GM13976 (cell line): ENCODE measurements around the gene EXOC3.

Experiments used
- DNase-seq: peaks from one replicate; pipeline ENCODE4 v3.0.0; 2012; ENCODE audit warnings: low spot score
- in situ Hi-C: fragments of 300-500 bp; cut with MboI; formaldehyde crosslinking; loops from one replicate; pipeline ENCODE4 v1.12.0; 2022; ENCODE audit warnings: low sequenced_read_pairs, mixed read lengths, inconsistent platforms; ENCODE audit not compliant: unreplicated experiment
- TF ChIP-seq, protein P1 (sequence below): IDR thresholded peaks from 2 replicates; pipeline ENCODE4 v1.5.1; 2012; ENCODE audit warnings: borderline replicate concordance, mild to moderate bottlenecking; ENCODE audit not compliant: insufficient read depth; ENCODE audit errors: extremely low read depth, missing control alignments, control extremely low read depth

Gene EXOC3

DNA sequence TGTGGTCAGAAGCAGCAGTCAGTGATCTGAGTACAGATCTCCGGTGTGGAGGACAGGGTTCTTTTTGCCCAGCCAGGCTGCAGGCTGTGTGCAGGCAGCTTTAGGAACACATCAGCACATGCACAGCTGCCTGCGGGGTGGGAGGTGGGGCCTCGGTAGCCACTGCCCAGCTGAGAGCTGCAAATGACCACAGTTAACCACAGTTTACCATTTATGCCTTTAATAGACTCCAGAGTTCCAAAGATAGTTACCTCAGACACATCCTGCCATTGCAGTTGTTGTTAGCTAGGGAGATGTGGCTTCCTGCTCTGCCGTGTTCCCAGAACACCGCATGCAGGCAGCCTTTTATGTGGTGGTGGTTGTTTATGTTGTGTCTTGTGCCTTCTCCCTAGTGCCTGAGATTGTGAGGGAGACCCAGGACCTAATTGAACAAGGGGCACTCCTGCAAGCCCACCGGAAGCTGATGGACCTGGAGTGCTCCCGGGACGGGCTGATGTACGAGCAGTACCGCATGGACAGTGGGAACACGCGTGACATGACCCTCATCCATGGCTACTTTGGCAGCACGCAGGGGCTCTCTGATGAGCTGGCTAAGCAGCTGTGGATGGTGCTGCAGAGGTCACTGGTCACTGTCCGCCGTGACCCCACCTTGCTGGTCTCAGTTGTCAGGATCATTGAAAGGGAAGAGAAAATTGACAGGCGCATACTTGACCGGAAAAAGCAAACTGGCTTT lies 10.2 kb downstream of the EXOC3 start:
- DNase-seq = no peak
- TF ChIP-seq, protein P1, sequence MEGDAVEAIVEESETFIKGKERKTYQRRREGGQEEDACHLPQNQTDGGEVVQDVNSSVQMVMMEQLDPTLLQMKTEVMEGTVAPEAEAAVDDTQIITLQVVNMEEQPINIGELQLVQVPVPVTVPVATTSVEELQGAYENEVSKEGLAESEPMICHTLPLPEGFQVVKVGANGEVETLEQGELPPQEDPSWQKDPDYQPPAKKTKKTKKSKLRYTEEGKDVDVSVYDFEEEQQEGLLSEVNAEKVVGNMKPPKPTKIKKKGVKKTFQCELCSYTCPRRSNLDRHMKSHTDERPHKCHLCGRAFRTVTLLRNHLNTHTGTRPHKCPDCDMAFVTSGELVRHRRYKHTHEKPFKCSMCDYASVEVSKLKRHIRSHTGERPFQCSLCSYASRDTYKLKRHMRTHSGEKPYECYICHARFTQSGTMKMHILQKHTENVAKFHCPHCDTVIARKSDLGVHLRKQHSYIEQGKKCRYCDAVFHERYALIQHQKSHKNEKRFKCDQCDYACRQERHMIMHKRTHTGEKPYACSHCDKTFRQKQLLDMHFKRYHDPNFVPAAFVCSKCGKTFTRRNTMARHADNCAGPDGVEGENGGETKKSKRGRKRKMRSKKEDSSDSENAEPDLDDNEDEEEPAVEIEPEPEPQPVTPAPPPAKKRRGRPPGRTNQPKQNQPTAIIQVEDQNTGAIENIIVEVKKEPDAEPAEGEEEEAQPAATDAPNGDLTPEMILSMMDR = no peak
- in situ Hi-C loops = no loop called here

DNA sequence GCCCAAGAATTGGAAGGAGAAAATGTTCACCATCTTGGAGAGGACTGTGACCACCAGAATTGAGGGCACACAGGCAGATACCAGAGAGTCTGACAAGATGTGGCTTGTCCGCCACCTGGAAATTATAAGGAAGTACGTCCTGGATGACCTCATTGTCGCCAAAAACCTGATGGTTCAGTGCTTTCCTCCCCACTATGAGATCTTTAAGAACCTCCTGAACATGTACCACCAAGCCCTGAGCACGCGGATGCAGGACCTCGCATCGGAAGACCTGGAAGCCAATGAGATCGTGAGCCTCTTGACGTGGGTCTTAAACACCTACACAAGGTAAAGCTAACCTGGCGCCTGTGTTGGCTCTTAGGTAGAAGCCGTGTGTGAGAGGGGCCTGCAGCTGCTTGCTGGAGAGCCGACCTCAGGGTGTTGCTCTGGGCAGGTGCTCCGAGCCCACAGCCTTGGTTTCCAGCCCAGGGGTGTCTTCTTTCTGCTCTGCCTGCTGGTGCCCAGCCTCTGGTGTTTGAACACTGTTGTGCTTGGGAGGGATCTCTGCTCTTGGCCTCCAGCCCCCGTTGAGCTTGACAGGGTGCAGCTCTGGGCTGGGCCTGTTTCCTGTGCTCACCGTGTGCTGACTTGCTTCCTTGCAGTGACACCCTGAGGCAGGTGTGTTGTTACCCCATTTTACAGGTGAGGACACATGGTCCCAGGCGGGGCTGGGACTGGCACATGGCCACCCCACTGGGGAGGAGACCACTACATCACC lies 10.9 kb downstream of the EXOC3 start:
- no peak for DNase-seq
- in situ Hi-C loops = no loop called here
- TF ChIP-seq, protein P1 = no peak

DNA sequence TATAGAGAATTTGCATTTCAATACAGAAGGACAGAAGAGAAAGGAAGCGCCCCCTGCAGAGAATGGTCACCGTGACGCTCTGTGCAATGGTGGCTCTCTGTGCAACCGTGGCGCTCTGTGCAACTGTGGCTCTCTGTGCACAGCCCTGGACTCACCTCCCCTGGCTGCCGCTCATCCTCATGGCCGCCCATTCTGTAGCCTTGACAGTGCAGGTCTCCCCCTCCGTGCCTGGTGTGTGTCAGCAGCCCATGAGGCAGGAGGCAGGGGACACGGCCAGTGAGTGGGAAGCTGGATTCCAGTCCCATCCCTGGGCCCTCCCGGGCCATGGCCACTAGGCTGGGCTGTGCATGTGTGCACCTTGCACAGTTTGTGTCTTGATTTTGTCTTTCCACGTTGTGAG lies 12.0 kb downstream of the EXOC3 start:
- DNase-seq = no peak
- in situ Hi-C loops = no loop called here

DNA sequence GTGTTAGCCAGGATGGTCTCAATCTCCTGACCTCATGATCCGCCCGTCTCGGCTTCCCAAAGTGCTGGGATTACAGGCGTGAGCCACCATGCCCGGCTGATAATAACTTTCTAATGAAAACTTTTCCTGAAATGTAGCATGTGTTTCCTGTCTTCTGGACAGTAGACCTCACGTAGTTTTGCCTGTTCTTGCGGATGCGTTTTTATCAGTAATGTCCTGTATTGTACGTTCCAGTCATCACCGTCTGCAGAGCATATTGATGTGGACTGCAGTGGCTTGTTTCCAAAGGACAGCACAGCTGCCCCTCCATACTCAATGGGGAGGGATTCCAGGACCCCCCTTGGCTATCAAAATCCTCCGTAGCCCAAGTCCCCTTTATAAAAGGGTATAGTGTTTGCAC lies 12.8 kb downstream of the EXOC3 start:
- in situ Hi-C loops = no loop called here
- TF ChIP-seq, protein P1 = no peak
- DNase-seq = no peak

More for the DNA sequence above, 12.0 kb downstream of the EXOC3 start:
- TF ChIP-seq, protein P1 = no peak

DNA sequence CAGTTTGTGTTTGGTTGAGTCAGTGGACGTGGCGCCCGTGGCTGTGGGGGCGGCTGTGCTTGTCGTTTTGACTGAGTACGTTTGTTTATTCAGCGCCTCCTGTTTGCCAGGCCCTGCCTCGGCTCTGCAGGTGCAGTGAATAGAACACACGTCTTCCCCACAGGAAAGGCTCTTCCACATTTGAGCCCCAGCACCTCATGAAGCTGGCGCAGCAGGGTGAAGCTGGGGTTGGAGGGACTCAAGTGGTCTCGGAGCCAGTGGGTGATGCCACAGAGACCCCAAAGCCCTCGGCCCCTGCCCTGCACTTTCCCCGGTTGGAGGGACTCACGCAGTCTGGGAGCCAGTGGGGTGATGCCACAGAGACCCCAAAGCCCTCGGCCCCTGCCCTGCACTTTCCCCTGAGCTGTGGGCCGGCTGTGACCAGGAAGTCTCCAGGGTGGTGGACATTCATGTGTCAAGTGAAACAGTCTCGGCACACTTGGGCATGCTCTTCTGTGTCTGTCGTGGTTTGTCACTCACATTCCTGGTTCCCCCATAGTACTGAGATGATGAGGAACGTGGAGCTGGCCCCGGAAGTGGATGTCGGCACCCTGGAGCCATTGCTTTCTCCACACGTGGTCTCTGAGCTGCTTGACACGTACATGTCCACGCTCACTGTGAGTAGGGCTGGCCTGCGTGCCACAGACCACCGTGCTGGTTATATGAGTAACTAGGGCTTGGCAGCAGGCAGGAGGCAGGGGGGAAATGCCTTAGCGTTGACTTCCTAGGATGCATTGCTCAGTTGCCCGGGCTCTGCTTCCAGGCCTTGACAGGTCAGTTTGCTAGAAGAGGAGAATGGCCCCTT lies 13.6 kb downstream of the EXOC3 start:
- DNase-seq = no peak
- in situ Hi-C loops = no loop called here
- TF ChIP-seq, protein P1 = no peak

DNA sequence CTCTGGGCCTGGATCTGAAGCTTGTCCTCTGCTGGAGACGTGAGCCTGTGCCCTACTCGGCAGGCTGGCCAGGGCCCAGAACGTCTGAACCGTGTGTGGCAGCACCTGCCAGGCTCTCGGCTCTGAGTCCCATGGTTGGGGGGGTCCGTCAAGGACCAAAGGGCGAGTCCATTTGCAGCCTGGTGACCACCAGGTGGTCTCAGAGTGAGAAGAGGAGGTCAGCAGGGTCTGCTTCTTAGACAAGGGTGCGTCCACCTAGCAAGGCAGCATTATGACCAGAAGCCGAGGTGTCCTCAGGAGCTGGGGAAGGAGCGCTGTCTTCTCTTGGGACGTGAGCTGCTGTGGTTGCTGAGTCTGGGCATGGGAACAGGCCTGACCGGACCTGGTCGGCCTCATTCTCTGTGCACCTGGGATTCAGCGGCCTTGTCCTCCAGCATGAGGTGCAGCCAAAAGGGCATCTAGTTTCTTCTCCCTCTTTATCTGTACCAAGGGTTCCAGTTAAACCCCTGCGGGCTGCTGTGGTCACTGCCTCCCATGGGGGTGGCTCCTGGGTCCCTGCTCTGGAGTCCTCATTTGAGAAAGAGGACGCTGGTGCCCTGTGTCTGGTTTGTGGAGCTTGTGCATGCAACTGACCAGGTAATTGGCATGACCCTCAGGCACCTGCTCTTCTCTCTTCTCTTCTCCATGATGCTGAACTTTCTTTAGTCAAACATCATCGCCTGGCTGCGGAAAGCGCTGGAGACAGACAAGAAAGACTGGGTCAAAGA lies 14.4 kb downstream of the EXOC3 start:
- in situ Hi-C loops = no loop called here
- TF ChIP-seq, protein P1 = no peak
- DNase-seq = no peak
